NCI-H1048 (cell line): ENCODE data around the gene TPSAB1.
"Not testable (repeated sequence)": the region's sequence is repeated elsewhere in the genome, so short reads cannot be mapped to it uniquely, and the experiment has no call there.

Source experiments
- DNase-seq: peaks from one replicate; lab custom pipeline; 2025; lab: John Stamatoyannopoulos, UW

Gene TPSAB1

DNA sequence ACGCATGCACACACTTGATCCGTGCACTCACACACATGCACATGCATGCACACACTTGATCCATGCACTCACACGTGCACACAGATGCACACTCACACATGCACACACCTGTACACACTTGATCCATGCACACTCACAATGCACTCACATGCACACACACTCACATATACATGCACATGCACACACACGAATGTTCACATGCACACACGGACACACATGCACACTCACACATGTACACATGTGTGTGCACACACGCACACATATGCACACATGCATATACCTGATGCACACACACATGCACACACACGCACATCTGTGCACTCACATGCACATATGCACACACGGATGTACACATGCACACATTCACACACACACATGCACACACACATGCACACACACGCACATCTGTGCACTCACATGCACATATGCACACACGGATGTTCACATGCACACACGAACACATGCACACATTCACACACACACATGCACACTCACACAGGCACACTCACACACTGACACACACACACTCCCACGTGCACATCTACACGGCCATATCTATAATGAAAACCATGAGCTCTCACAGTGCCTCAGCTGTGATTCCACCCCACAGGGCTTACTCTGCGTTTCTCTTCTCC is 7.5 kb downstream of the TPSAB1 start:
- not testable (repeated sequence) for DNase-seq

DNA sequence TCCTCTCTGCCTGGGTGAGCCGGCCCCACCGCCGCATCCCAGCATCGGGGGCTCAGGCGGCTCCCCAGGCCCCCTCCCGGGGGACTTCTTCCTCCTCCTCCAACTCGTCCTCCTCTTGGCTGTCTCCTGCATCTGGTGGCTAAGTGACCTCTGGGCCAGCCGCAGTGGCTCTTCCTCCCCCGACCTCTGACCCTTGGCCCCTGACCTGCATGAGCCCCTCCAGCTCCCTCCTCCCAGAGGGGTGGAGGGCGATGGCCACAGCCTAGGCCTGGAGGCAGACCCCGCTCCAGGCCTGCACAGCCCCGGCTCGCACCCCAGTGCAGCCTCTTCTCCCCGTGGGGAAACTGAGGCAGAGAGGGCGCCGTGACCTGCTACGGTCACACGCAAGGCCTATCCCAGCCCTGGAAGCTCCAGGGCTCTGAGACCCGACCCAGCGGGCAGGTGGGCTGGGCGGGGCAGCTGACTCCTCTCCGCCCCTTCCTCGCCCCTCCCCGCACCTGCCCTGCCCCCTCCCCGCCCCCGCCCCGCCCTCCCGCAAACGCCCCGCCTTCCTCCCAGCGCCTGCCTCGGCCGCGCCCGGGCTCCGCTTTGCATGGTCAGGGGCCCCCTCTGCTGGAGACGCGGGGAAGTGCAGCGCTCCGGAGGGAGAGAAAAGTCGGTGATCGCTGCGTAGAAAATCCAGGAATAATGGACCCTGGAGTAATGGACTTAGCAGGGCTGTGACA is 8.7 kb downstream of the TPSAB1 start:
- not testable (repeated sequence) for DNase-seq

DNA sequence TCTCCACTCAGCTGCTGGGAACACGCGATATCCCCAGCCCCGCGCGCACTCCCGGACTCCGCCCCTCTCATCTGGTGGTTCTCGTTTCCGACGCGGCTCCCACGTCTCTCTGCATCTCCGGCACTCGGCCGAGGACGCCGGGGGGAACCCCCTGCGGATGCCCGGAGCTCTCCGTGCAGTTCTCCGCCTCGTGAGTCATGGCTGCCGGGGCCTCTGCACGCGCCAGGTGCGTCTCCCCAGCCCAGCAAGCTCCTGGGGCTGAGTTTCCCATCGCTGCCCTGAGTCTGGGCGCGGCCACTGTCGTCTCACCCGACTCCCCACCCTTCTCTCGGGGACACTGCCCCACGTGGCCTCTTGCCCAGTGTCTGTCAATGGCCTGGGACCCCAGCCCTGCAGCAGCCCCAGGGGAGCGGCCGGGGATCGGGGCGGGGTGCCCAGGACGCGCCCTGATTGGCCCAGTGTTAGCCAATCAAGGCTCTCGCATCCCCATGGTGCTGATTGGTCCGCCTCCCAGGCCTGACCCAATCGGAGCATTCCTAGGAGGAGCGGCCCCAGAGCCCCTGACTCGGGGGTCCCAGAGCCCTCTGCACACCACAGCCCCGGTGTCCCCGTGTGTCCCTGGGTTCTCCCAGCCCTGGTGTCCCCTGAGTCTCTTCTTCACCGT is 13.3 kb downstream of the TPSAB1 start:
- DNase-seq: not testable (repeated sequence)

DNA sequence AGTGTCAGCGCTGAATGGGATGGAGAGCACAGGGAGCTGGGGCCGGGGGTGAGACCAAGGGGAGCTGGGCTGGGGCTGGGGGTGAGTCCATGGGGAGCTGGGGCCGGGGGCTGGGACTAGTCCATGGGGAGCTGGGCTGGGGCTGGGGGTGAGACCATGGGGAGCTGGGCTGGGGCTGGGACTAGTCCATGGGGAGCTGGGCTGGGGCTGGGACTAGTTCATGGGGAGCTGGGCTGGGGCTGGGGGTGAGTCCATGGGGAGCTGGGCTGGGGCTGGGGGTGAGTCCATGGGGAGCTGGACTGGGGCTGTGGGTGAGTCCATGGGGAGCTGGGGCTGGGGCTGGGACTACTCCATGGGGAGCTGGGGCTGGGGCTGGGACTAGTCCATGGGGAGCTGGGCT is 14.3 kb downstream of the TPSAB1 start:
- DNase-seq: not testable (repeated sequence)

DNA sequence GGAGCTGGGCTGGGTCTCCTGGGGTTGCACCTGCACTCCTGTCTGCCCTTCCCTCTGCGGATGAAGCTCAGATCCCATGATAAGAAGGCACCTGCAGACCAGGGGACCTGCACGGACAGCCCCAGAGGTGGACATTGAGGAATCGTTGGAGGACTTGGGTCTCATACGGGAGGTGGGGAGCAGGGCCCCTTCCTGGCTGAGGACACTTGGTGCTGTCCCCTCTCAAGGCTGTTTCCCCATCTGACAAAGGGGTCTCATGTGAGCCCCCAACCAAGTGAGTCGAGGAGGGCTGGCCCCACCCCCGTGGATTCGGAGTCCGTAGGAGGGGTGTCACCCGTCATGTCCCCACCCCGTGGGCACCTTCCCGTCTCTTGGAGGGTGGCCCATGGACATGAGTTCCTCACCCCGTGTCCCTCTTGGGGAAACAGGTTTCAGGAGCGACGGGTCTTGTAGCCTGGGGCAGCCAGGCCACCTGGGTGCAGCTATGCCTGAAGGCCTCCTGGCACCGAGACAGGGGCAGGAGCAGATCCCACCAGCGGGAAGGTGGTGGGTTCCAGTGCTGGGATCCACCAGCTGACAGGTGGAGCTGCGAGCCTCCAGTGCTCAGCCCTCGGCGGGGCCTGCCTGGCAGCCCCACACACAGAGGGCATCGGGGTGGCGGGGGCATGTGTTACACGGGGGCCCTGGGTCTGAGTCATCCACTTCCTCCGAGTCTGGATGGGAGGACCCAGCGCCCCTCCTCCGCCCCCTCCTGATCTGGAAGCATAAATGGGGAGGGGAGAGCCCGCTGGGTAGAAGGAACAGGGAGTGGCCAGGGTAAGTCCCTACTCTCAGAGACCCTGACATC is 15.0 kb downstream of the TPSAB1 start, which contains the start of gene TPSD1:
Gene TPSD1 (plus strand): TSS at position 794 of the 847 bp plus-strand sequence. CDS start 212 bp downstream, outside the sequence.
- DNase-seq: not testable (repeated sequence)

DNA sequence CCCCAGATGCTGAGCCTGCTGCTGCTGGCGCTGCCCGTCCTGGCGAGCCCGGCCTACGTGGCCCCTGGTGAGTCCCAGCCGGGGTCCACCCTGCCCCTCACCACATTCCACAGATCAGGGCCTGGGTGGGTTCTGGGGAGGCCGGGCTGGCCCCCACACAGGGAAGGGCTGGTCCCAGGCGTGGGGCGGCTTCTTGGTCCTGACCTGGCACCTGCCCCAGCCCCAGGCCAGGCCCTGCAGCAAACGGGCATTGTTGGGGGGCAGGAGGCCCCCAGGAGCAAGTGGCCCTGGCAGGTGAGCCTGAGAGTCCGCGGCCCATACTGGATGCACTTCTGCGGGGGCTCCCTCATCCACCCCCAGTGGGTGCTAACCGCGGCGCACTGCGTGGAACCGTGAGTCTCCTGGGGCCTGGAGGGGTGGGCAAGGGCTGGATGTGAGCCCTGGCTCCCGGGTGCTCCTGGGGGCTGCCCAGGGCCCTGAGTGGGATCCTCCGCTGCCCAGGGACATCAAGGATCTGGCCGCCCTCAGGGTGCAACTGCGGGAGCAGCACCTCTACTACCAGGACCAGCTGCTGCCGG is 15.9 kb downstream of the TPSAB1 start:
- not testable (repeated sequence) for DNase-seq

DNA sequence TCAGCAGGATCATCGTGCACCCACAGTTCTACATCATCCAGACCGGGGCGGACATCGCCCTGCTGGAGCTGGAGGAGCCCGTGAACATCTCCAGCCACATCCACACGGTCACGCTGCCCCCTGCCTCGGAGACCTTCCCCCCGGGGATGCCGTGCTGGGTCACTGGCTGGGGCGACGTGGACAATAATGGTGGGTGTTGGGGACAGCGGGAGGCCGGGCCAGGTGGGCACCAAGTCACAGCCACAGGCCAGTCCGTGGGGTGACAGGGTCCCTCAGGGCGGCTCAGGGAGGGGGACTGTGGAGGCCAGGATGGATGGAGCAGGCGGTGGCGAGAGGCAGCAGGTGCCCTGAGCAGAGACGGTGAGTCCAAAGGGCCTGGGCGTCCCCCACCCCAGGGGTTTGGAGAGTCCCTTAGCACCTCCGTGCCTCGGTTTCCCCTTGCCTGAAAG is 16.4 kb downstream of the TPSAB1 start:
- DNase-seq: no peak

DNA sequence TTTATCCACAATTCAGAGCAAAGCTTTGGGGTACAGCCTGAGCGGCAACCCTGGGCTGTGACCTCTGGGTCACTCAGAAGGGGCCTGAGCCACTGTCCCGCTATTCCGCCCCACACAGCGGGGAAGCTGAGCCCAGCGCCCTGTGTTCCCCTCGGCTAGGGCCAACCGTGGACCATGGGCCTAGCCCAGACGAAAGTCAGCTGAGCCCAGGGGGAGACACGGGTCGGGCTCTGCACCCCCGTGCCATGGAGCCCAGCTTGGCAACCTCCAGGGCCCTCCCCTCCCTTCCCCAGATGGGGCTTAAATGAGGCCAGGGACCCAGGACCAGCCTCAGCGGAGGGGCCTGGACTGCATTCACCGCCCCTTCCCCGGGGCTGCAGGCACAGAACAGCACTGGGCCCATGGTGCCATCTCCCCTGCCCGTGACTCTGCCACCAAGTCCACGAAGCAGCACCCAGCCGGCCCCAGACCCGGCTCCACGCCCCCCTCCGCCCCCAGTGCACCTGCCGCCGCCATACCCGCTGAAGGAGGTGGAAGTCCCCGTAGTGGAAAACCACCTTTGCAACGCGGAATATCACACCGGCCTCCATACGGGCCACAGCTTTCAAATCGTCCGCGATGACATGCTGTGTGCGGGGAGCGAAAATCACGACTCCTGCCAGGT is 17.2 kb downstream of the TPSAB1 start:
- DNase-seq: no peak

DNA sequence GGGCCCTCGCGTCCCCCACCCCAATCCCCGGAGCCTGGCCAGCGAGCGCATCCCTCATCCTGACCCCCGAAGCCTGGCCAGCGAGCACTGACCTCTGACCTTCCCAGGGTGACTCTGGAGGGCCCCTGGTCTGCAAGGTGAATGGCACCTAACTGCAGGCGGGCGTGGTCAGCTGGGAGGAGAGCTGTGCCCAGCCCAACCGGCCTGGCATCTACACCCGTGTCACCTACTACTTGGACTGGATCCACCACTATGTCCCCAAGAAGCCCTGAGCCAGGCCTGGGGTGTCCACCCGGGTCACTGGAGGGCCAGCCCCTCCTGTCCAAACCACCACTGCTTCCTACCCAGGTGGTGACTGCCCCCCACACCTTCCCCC is 17.7 kb downstream of the TPSAB1 start:
- no peak for DNase-seq

DNA sequence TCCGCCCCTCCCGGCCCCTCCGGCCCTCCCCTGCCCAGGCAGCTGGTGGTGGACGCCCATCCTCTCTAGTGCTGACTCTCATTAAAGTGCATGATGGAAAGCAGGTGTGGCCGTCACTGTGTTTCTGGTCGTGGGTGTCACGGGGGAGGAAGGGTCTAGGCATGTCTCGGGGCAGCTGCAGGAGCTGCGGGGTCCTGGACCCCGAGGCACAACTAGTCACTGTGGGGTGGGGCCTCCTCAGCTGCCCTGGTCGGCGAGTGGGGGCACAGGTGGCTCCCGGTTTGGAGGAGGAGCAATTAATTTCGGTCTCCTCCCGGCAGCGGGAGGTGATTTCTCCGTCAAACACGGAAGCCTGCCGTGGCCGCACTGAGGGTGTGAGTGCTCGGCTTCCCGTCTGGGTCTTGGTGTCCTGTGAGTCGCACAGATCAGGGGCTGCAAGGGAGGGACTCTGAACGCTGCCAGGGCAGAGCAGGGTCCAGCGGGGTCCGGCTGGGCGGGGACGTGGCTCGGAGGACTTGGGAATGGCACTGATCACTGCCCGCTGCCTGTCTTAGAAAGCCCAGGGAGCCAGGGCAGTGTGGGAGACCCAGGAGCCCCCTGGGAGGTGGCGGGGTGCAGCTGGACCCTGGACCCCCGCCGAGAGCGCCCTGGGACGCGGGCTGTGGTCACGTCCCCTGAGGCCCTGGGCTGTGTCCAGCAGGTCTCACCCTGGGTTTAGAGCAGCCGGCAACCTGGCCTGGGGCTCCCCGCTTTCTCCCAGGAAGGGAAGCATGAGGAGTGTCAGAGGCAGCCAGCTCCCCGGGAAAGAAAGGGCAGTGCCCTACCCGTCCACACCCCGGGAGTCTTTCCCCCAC is 18.6 kb downstream of the TPSAB1 start:
- no peak for DNase-seq

DNA sequence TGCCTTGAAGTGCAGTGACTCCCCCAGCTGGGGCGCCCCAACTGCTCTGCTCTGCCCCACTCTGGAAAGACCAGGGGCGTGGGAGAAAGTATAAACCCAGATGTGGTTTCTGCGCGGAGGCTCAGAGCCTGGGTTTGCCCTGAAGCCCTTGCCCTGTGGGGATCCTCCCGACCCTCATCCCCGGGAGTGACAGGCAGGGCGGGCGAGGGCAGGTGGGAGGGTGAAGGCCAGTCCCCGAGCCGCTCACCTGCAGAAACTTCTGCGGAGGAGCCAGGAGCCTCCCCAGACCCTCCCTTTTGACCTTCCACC is 19.2 kb downstream of the TPSAB1 start:
- no peak for DNase-seq

DNA sequence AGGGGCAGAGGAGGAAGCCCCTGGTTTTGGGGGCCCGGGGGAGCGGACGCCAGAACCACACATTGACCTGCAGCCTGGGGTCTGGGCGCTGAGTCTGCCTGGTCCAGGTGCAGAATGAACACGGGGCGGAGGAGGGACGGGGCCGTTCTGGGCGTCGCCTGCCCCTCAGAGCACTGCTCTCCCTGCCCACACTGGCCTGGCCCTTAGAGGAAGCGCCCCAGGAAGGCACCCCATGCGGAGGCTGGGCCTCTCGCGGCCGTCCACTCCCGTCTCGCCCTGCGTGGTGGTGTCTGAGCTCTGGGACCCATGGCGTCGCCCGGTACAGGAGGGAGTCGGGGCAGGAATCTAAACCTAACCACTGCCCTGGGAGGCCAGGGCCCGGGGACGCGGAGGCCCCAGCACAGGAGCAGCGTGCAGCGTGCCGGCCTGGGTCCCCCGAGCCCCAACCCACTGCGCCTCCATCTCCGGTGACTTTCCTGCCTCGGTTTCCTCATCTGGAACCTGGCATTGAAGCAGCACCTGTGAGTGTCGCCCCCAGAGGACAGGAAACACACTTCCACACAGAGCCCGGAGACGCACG is 19.7 kb downstream of the TPSAB1 start:
- no peak for DNase-seq

DNA sequence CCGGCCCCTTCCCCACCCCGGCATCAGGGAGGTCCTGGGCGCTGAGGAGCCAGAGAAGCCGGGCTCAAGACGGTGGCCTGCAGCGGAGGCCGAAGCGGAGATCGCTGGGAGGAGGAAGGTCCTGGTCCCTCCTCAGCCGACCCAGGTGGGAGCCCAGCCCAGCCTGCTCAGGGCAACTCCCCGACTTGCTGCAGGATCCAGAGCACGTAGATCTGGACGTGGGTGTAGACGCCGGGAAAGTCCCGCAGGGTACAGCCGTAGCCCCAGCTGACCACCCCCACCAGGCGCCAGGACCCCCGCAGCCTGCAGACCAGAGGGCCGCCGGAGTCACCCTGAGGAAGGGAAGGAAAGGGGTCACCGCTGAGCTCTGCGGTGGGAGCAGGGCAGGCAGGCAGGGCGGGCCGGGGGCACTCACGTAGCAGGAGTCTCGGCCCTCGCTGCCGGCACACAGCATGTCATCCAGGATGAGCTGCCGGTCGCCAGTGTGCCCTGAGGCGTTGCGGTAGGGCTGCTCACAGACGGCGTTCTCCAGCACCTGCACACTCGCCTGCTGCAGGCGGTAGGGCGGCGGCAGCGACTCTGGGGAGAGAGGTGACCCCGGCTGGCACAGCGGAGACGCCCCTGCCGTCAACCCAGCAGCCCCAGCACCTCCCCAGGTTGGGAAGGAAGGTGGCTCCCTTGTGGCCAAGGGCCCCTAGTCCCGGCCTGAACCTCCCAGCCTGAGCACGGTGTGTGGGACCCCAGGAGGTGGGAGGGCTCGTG is 20.8 kb downstream of the TPSAB1 start:
- no peak for DNase-seq

DNA sequence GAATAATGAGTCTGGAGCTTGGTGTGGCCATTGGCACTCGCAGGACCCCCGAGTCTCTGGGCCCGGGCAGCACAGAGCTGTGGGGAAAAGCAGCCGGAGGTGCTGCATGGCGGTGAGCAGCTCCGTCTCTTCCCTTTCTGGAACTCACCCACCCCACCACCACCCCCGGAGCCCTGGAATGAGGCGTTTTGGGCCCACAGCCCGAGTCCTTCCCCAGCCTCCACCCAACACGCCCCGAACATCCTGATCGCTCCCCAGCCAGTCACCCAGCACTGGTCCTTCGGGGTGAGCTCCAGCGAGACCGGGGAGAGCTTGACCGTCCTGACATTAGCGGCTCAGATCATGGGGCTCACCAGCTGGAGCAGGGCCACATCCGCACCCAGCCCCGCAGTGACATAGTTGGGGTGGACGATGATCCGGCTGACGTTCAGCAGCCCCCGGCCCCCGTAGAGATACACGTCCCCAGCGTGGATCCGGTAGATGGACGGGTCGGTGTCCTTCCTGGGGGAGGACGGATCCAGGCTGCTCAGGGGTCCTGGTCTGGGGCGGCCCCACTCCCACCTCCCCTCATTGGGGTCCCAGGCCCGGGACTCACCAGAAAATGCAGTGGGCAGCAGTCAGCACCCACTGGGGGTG is 21.8 kb downstream of the TPSAB1 start:
- DNase-seq: no peak

DNA sequence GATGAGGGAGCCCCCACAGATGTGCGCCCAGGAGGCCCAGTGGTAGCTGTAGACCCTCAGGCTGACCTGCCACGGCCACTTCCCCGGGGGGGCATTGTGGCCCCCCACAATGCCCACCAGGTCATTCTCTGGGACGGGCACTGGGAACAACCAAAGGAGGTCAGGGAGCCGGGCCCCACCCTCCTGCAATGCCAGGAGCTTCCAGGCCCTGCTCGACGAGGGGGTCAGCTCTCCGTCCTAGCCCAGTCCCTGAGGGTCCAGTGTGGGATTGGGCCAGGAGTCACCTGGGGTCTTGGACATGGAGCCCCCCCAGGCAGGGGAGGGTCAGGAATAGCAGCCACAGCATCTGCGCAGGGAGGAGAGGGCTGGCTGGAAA is 22.3 kb downstream of the TPSAB1 start:
- no peak for DNase-seq

DNA sequence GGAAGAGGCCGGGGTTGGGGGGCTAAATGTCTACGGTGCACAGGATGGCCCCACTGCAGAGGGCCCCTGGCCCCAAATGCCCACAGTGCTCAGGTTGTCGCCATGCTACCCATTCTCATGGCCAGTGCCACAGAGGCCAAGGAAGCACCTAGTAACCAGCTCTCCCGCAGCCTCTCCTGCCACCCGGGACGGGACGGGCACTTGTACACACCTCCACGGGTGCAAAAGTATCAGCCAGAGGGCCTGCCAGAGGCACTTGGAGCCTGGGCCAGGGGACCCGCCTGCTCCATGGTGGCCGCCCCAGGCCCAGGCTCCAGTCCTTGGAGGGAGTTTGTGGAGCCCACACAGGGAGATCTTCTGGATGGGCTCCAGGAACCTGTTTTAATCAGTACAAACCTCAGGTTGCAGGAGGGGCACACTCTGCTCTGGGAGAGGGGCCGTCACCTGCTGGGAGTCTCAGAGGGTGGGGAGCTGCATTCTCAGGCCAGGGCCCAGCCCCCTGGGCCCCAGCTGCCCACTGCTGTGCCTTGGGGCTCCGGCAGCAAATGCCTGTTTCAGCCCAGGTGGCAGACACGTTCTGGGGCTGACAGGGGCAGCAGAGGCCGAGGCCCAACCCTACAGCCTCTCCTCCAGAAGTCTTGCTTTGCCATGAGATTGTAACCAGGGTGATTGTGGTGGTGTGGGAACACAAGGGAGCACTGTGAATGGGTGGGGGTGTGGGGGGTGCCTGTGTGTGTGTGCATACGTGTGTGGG is 23.3 kb downstream of the TPSAB1 start:
- no peak for DNase-seq

DNA sequence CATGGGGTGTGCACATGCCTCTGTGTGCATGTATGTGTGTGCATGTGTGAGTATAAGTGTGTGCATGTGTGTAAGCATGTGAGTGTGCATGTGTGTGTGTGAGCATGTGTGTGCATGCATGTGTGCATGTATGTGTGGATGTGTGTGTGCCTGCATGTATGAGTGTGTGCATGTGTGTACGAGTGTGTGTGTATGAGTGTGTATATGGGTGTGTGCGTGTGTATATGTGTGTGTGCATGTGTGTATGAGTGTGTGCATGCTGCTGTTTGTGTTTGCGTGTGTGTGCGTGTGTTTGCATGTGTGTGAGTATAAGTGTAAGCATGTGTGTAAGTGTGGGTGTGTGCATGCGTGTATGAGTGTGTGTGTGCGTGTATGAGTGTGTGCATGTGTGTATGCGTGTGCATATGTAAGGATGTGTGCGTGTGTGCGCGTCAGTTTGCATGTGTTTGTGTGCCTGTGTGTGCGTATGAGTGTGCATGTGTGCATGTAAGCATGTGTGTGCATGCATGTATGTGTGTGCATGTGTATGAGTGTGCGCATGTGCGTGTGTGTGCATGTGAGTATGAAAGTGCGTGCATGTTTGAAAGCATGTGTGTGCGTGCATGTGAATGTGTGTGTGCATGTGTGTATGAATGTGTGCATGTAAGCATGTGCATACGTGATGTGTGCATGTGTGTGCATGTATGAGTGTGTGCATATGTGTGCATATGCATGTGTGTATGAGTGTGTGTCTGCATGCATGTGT is 24.0 kb downstream of the TPSAB1 start:
- DNase-seq: no peak
